H1 (cell line): Measurements from ENCODE around the gene NDUFAF8. TPM values are rescaled to one million over a fixed set of nuclear protein-coding genes. Genes with fewer than 3 reads are reported as not detected.

Source experiments
- CTCF ChIA-PET: fragments of 300-600 bp; sonication (Branson Sonifier 250); formaldehyde crosslinking; loops from one replicate; lab custom pipeline; 2021; ENCODE audit not compliant: partially characterized antibody; lab: Charles Lee
- POLR2A ChIA-PET: fragments of 300-600 bp; sonication (Branson Sonifier 250); formaldehyde crosslinking; loops from one replicate; lab custom pipeline; 2021; ENCODE audit warnings: inconsistent platforms; ENCODE audit not compliant: partially characterized antibody; lab: Charles Lee
- DNase-seq, 2 experiments: peaks; one replicate each; pipeline versions ENCODE4 v3.0.0 to v3.0.0-alpha.2; 2010 to 2022; ENCODE audit warnings: low spot score in 2 of 2, low read depth in 1 of 2, mixed read lengths in 1 of 2
- FAIRE-seq: peaks from 2 replicates; lab custom pipeline; 2011; peaks lifted over from hg19 to GRCh38; lab: Jason Lieb, UNC
- H2AFZ ChIP-seq: 2 replicates; pipeline ENCODE4 v1.8.1; 2012; ENCODE audit warnings: low read length, inconsistent platforms
- H2AK5ac ChIP-seq: 2 replicates; pipeline ENCODE4 v1.6.1; 2013; ENCODE audit warnings: low read depth, low read length
- H2BK120ac ChIP-seq: replicated peaks from 2 replicates; pipeline ENCODE3; 2013; ENCODE audit warnings: low read depth, low read length, inconsistent platforms
- H2BK12ac ChIP-seq: 2 replicates; pipeline ENCODE4 v1.6.1; 2013; ENCODE audit warnings: low read depth, low read length
- H2BK15ac ChIP-seq: 2 replicates; pipeline ENCODE4 v1.6.1; 2013; ENCODE audit warnings: low read length
- H2BK20ac ChIP-seq: 2 replicates; pipeline ENCODE4 v1.6.1; 2013; ENCODE audit warnings: low read length
- H2BK5ac ChIP-seq: 2 replicates; pipeline ENCODE4 v1.6.1; 2013; ENCODE audit warnings: low read depth, low read length
- H3K14ac ChIP-seq: 2 replicates; pipeline ENCODE4 v1.6.1; 2013; ENCODE audit warnings: inconsistent platforms; ENCODE audit not compliant: insufficient read length
- H3K18ac ChIP-seq: 2 replicates; pipeline ENCODE4 v1.6.1; 2013; ENCODE audit warnings: low read length; ENCODE audit errors: extremely low read depth
- H3K23ac ChIP-seq: 2 replicates; pipeline ENCODE4 v1.6.1; 2013; ENCODE audit warnings: inconsistent platforms; ENCODE audit not compliant: insufficient read length
- H3K23me2 ChIP-seq: 2 replicates; pipeline ENCODE4 v1.6.1; 2013; ENCODE audit warnings: low read depth, low read length
- H3K27ac ChIP-seq: 2 replicates; pipeline ENCODE4 v1.6.1; 2011; ENCODE audit warnings: low read depth, low read length, inconsistent platforms
- H3K27me3 ChIP-seq, 4 experiments: replicated peaks in 1 of 4; 1 replicate in 1 of 4; 2 replicates in 3 of 4; pipeline versions ENCODE4 v1.6.1 to v1.8.1; 2011 to 2013; ENCODE audit warnings: low read length in 3 of 4, mild to moderate bottlenecking in 3 of 4, inconsistent platforms in 2 of 4, mixed read lengths in 2 of 4, moderate library complexity in 1 of 4; ENCODE audit not compliant: control insufficient read depth in 3 of 4, insufficient read depth in 3 of 4; ENCODE audit errors: extremely low read depth in 1 of 4
- H3K36me3 ChIP-seq, 4 experiments: 2 replicates each; pipeline versions ENCODE4 v1.6.1 to v1.8.1; 2011 to 2013; ENCODE audit warnings: mild to moderate bottlenecking in 4 of 4, low read length in 3 of 4, moderate library complexity in 2 of 4, control low read depth in 1 of 4, inconsistent platforms in 1 of 4; ENCODE audit not compliant: insufficient read depth in 4 of 4, control insufficient read depth in 2 of 4
- H3K4ac ChIP-seq: replicated peaks from 2 replicates; pipeline ENCODE3; 2013; ENCODE audit warnings: low read length, low read depth, mixed read lengths, inconsistent platforms; ENCODE audit not compliant: insufficient read length
- H3K4me1 ChIP-seq, 4 experiments: replicated peaks in 1 of 4; 1 replicate in 1 of 4; 2 replicates in 3 of 4; pipeline versions ENCODE4 v1.6.1 to v1.8.1; 2011 to 2013; ENCODE audit warnings: low read length in 3 of 4, inconsistent platforms in 2 of 4, mixed read lengths in 1 of 4; ENCODE audit not compliant: insufficient read depth in 4 of 4, control insufficient read depth in 3 of 4
- H3K4me2 ChIP-seq, 2 experiments: 2 replicates each; pipeline versions ENCODE4 v1.6.1 to v1.8.1; 2011 to 2013; ENCODE audit warnings: low read depth in 2 of 2, low read length in 2 of 2, control low read depth in 1 of 2, inconsistent platforms in 1 of 2, mild to moderate bottlenecking in 1 of 2; ENCODE audit not compliant: insufficient read depth in 1 of 2
- H3K4me3 ChIP-seq, 4 experiments: fragments of 200-600, 300-600 bp in 1 of 4; sonication (generic), shearing (Covaris generic), sonication (Bioruptor Twin) in 1 of 4; 2 replicates each; pipeline versions ENCODE4 v1.5.1 to v1.8.1; 2011 to 2016; ENCODE audit warnings: low read length in 4 of 4, low read depth in 3 of 4, control low read depth in 2 of 4, inconsistent platforms in 2 of 4, mild to moderate bottlenecking in 2 of 4, mixed read lengths in 1 of 4, moderate library complexity in 1 of 4; ENCODE audit not compliant: insufficient read depth in 2 of 4; ENCODE audit errors: extremely low read depth in 1 of 4
- H3K56ac ChIP-seq: replicated peaks from 2 replicates; pipeline ENCODE3; 2013; ENCODE audit warnings: low read depth, mild to moderate bottlenecking, mixed read lengths, low read length, inconsistent platforms; ENCODE audit not compliant: insufficient read length
- H3K79me1 ChIP-seq: 2 replicates; pipeline ENCODE4 v1.6.1; 2013; ENCODE audit warnings: low read depth, low read length, control low read depth
- H3K79me2 ChIP-seq, 2 experiments: 2 replicates each; pipeline versions ENCODE4 v1.6.1 to v1.8.1; 2012 to 2013; ENCODE audit warnings: low read length in 2 of 2, mild to moderate bottlenecking in 2 of 2, inconsistent platforms in 1 of 2; ENCODE audit not compliant: insufficient read depth in 2 of 2, control insufficient read depth in 1 of 2
- H3K9ac ChIP-seq, 4 experiments: replicated peaks in 1 of 4; 1 replicate in 1 of 4; 2 replicates in 3 of 4; pipeline versions ENCODE4 v1.6.1 to v1.8.1; 2011 to 2013; ENCODE audit warnings: low read depth in 3 of 4, low read length in 3 of 4, control low read depth in 2 of 4, mild to moderate bottlenecking in 2 of 4, moderate library complexity in 2 of 4, inconsistent platforms in 1 of 4; ENCODE audit errors: extremely low read depth in 1 of 4
- H3K9me3 ChIP-seq, 2 experiments: 2 replicates each; pipeline versions ENCODE4 v1.6.1 to v1.8.1; 2012 to 2013; ENCODE audit warnings: mild to moderate bottlenecking in 2 of 2, moderate library complexity in 2 of 2, control low read depth in 1 of 2, inconsistent platforms in 1 of 2, low read depth in 1 of 2, low read length in 1 of 2, mixed read lengths in 1 of 2; ENCODE audit not compliant: insufficient read depth in 2 of 2
- H4K20me1 ChIP-seq, 2 experiments: replicated peaks in 1 of 2; 2 replicates each; pipeline versions ENCODE3 to v1.8.1; 2011 to 2013; ENCODE audit warnings: inconsistent platforms in 2 of 2, low read length in 2 of 2, mild to moderate bottlenecking in 1 of 2; ENCODE audit not compliant: insufficient read depth in 2 of 2, control insufficient read depth in 1 of 2
- H4K5ac ChIP-seq: 2 replicates; pipeline ENCODE4 v1.6.1; 2013; ENCODE audit warnings: low read length, low read depth, mixed read lengths, inconsistent platforms; ENCODE audit not compliant: insufficient read length
- H4K8ac ChIP-seq: 2 replicates; pipeline ENCODE4 v1.8.0; 2013; ENCODE audit warnings: mild to moderate bottlenecking, moderate library complexity, low read length, inconsistent platforms; ENCODE audit not compliant: insufficient read depth; ENCODE audit errors: extremely low read depth
- H4K91ac ChIP-seq: replicated peaks from 2 replicates; pipeline ENCODE3; 2013; ENCODE audit warnings: low read length, mixed read lengths, inconsistent platforms; ENCODE audit not compliant: insufficient read length
- BACH1 ChIP-seq: IDR thresholded peaks from 2 replicates; pipeline ENCODE4 v1.6.1; 2012; ENCODE audit warnings: low read length, improper control_type of control experiment
- BCL11A ChIP-seq, 2 experiments: IDR thresholded peaks; one replicate each; pipeline ENCODE4 v1.6.1; 2011; ENCODE audit warnings: low read depth in 2 of 2, low read length in 2 of 2, mild to moderate bottlenecking in 2 of 2
- CBX5 ChIP-seq: fragments of 300-800, 300-1000 bp; sonication (generic); IDR thresholded peaks from 2 replicates; pipeline ENCODE4 v1.7.1; 2016; ENCODE audit warnings: antibody characterized with exemption, low read length, low read depth
- CHD1 ChIP-seq: IDR thresholded peaks from 2 replicates; pipeline ENCODE4 v1.6.1; 2012; ENCODE audit warnings: low read depth, low read length, improper control_type of control experiment
- CREB1 ChIP-seq: IDR thresholded peaks from 2 replicates; pipeline ENCODE4 v1.6.1; 2012; ENCODE audit warnings: inconsistent platforms
- EGR1 ChIP-seq: IDR thresholded peaks from 2 replicates; pipeline ENCODE4 v1.6.1; 2011; ENCODE audit warnings: low read depth, low read length, borderline replicate concordance
- MAX ChIP-seq: IDR thresholded peaks from 2 replicates; pipeline ENCODE4 v1.6.1; 2012; ENCODE audit warnings: inconsistent platforms
- POU5F1 ChIP-seq: IDR thresholded peaks from 2 replicates; pipeline ENCODE4 v1.6.1; 2011; ENCODE audit warnings: low read depth, mild to moderate bottlenecking, low read length, moderate library complexity
- TBP ChIP-seq: IDR thresholded peaks from 2 replicates; pipeline ENCODE4 v1.6.1; 2011; ENCODE audit warnings: low read depth, low read length, improper control_type of control experiment
- TCF12 ChIP-seq: IDR thresholded peaks from 2 replicates; pipeline ENCODE4 v1.6.1; 2011; ENCODE audit warnings: low read depth, mild to moderate bottlenecking, low read length
- YY1 ChIP-seq: IDR thresholded peaks from 2 replicates; pipeline ENCODE4 v1.6.1; 2011; ENCODE audit warnings: low read depth, mild to moderate bottlenecking, low read length
- WGBS, 2 experiments: shearing (Covaris generic) in 1 of 2; methylation state at CpG; one replicate each; pipeline versions ENCODE4 v1.1.6 to v1.1.7; 2013 to 2015; ENCODE audit warnings: low lambda C conversion rate in 2 of 2, mixed read lengths in 2 of 2, inconsistent platforms in 1 of 2, low coverage in 1 of 2, missing lambda C conversion rate in 1 of 2; ENCODE audit not compliant: insufficient replicate concordance in 2 of 2, insufficient coverage in 1 of 2, insufficient read length in 1 of 2; ENCODE audit errors: extremely low coverage in 1 of 2, missing lambda C conversion rate in 1 of 2; 5-methylcytosine and 5-hydroxymethylcytosine counted together
- polyA plus RNA-seq, 7 experiments: library from polyadenylated mRNA; depleted of rRNA in 3 of 7; stranded (reverse) in 5 of 7; unstranded in 2 of 7; fragments of >200 nt in 5 of 7; fragments of 200-250 nt in 2 of 7; gene quantifications; 1 replicate in 5 of 7; 2 replicates in 1 of 7; 4 replicates in 1 of 7; pipeline versions ENCODE4 v1.2.1 to v1.2.3, GENCODE V29; 2011 to 2013; ENCODE audit warnings: missing spikeins in 2 of 7, mixed read lengths in 2 of 7
- total RNA-seq: library from RNA; stranded (reverse); fragmentation: NEBNext Ultra II Directional; extraction: Animal tissue kit (Norgen Biotek cat#: 25700); gene quantifications from 2 replicates; pipeline ENCODE4 v1.2.1, GENCODE V29; 2021

NDUFAF8 gene
- total and polyA plus RNA-seq, 2 of the 8 experiments (the other 6 are each of a cell fraction or from before 2014, with no cell fraction given) = 48.9 to 91.1 TPM

- H2BK15ac ChIP-seq = no peak overlapping the region
- no peak overlapping the region for H3K4me2 ChIP-seq
- peaks cover 14% of the 10 kb centered on the region for H3K79me1 ChIP-seq
- FAIRE-seq (no peak), DNase-seq (no peak)
- H4K8ac ChIP-seq = no peak overlapping the region
- ChIA-PET CTCF (interaction anchor here (0.9 to 4.3 kb wide), 10 partner anchors 9 to 194 kb away, joined by 3 to 27 read pairs (median 5); no protein-coding TSS in a partner anchor), POLR2A (no interaction called here)
- no peak overlapping the region for H3K14ac ChIP-seq
- H2BK120ac ChIP-seq = no peak overlapping the region
- no peak overlapping the region for H3K4me3 ChIP-seq
- peaks cover 10 to 22% of the 10 kb centered on the region in 2 experiments for H4K20me1 ChIP-seq
- H3K23ac ChIP-seq = no peak overlapping the region
- no peak overlapping the region for H2AK5ac ChIP-seq
- peaks cover 0 to 5% (median 2%) of the 10 kb centered on the region in 4 experiments; a peak in 2 of 8 replicates for H3K36me3 ChIP-seq
- peaks cover 0 to 23% of the 10 kb centered on the region in 2 experiments; a peak in 2 of 4 replicates for H3K79me2 ChIP-seq
- peaks cover 3% of the 10 kb centered on the region; the same call in 1 of the 2 replicates for H3K23me2 ChIP-seq
- H4K5ac ChIP-seq = no peak overlapping the region
- no peak overlapping the region for H2BK5ac ChIP-seq
- no peak overlapping the region for H2AFZ ChIP-seq
- 91% methylated on average over 5 of the region's 5 CpGs; no CpG with 5 or more reads in 1 of the 2 experiments for WGBS, 2 experiments
- H2BK12ac ChIP-seq = no peak overlapping the region
- H3K9ac ChIP-seq = no peak overlapping the region
- no peaks in the 10 kb centered on the region for H3K27me3 ChIP-seq
- no peak overlapping the region for H3K27ac ChIP-seq
- H3K56ac ChIP-seq = no peak overlapping the region
- H2BK20ac ChIP-seq = no peak overlapping the region
- H3K4ac ChIP-seq = no peak overlapping the region
- H3K18ac ChIP-seq = no peak overlapping the region
- peaks cover 0 to 5% (median 2%) of the 10 kb centered on the region in 4 experiments; a peak in 4 of 7 replicates for H3K4me1 ChIP-seq
- H4K91ac ChIP-seq = no peak overlapping the region
- no peaks in the 10 kb centered on the region for H3K9me3 ChIP-seq
- TF ChIP-seq YY1 (no peak), TCF12 (no peak), CBX5 (no peak), CHD1 (no peak), TBP (no peak), CREB1 (no peak), BACH1 (no peak), EGR1 (no peak), MAX (no peak), BCL11A (IDR thresholded peaks at IDR 0.05; ENCODE audit: low read depth in 2 of 2, low read length in 2 of 2) (no peak), POU5F1 (no peak)
These were observed 51.1 kb downstream of the NDUFAF8 start for GRCh38 chr17:81290230-81290629.
